DND-41 (cell line): Measurements from ENCODE around the gene CD52.

Experiments
- CTCF ChIP-seq: IDR thresholded peaks from 2 replicates; pipeline ENCODE4 v1.5.1; 2012; ENCODE audit warnings: borderline replicate concordance, low read length, moderate library complexity, mild to moderate bottlenecking; ENCODE audit not compliant: poor library complexity, severe bottlenecking; ENCODE audit errors: extremely low read depth
- EZH2 ChIP-seq: IDR thresholded peaks from 3 replicates; pipeline ENCODE4 v1.6.1; 2012; ENCODE audit warnings: borderline replicate concordance, low read depth, mild to moderate bottlenecking, moderate library complexity, low read length, inconsistent platforms; ENCODE audit not compliant: severe bottlenecking

GRCh38 chr1:26363549-26364448 lies 46.0 kb downstream of the CD52 start:
- TF ChIP-seq CTCF (peak; percentile 96), EZH2 (no peak)
